MM.1S (cell line): ENCODE measurements around the gene KCNMB4.
A peak's percentile ranks its signal among the peaks of the same experiment; 100 is the strongest.

Experiments
- DNase-seq: peaks from one replicate; pipeline ENCODE4 v3.0.0-alpha.2; 2015
- H2AFZ ChIP-seq: fragments of 300-600 bp; sonication (generic); 2 replicates; pipeline ENCODE4 v1.6.0; 2016; ENCODE audit warnings: antibody characterized with exemption, low read length
- H3F3A ChIP-seq: fragments of 300-600 bp; sonication (generic); 2 replicates; pipeline ENCODE4 v1.6.1; 2016; ENCODE audit warnings: mild to moderate bottlenecking, antibody characterized with exemption, low read length, moderate library complexity, mixed read lengths; ENCODE audit not compliant: insufficient read depth
- H3K27ac ChIP-seq: fragments of 300-600 bp; sonication (generic); 2 replicates; pipeline ENCODE4 v1.5.1; 2016; ENCODE audit warnings: mild to moderate bottlenecking, low read length
- H3K27me3 ChIP-seq: fragments of 300-600 bp; sonication (generic); replicated peaks from 2 replicates; pipeline ENCODE4 v1.6.0; 2016; ENCODE audit warnings: low read length; ENCODE audit not compliant: insufficient read depth
- H3K36me3 ChIP-seq: fragments of 300-600 bp; sonication (generic); replicated peaks from 2 replicates; pipeline ENCODE4 v1.6.1; 2016; ENCODE audit warnings: mild to moderate bottlenecking, low read length, mixed read lengths; ENCODE audit not compliant: insufficient read depth
- H3K4me1 ChIP-seq: fragments of 300-600 bp; sonication (generic); 2 replicates; pipeline ENCODE4 v1.6.1; 2016; ENCODE audit warnings: low read length, mixed read lengths
- H3K4me2 ChIP-seq: fragments of 300-600 bp; sonication (generic); 2 replicates; pipeline ENCODE4 v1.6.0; 2016; ENCODE audit warnings: low read depth, low read length
- H3K4me3 ChIP-seq: fragments of 300-600 bp; sonication (generic); 2 replicates; pipeline ENCODE4 v1.5.1; 2016; ENCODE audit warnings: low read length, mixed read lengths
- H3K79me2 ChIP-seq: fragments of 300-600 bp; sonication (generic); 2 replicates; pipeline ENCODE4 v1.6.1; 2016; ENCODE audit warnings: mixed run types, low read length, mixed read lengths
- H3K9ac ChIP-seq: fragments of 300-600 bp; sonication (generic); 2 replicates; pipeline ENCODE4 v1.6.1; 2016; ENCODE audit warnings: low read length, mixed read lengths
- H3K9me2 ChIP-seq: fragments of 300-600 bp; sonication (generic); replicated peaks from 2 replicates; pipeline ENCODE4 v1.6.1; 2016; ENCODE audit warnings: mild to moderate bottlenecking, low read length, mixed read lengths; ENCODE audit not compliant: insufficient read depth
- H3K9me3 ChIP-seq: fragments of 300-600 bp; sonication (generic); replicated peaks from 2 replicates; pipeline ENCODE4 v1.6.1; 2016; ENCODE audit warnings: mild to moderate bottlenecking, low read length, mixed read lengths; ENCODE audit not compliant: insufficient read depth
- H4K20me1 ChIP-seq: fragments of 300-600 bp; sonication (generic); 2 replicates; pipeline ENCODE4 v1.6.1; 2016; ENCODE audit warnings: mild to moderate bottlenecking, low read length, moderate library complexity, mixed read lengths; ENCODE audit not compliant: insufficient read depth
- EZH2 ChIP-seq: fragments of 300-600 bp; sonication (generic); optimal IDR thresholded peaks from 2 replicates; pipeline ENCODE3; 2017; ENCODE audit warnings: low read depth, mild to moderate bottlenecking, antibody characterized with exemption, low read length, mixed read lengths
- EZH2phosphoT487 ChIP-seq: fragments of 300-600 bp; sonication (generic); IDR thresholded peaks from 2 replicates; pipeline ENCODE4 v1.6.1; 2018; ENCODE audit warnings: antibody characterized with exemption, low read length
- TF ChIP-seq, protein P1 (sequence below): fragments of 300-600 bp; sonication (generic); IDR thresholded peaks from 2 replicates; pipeline ENCODE4 v1.5.1; 2016; ENCODE audit warnings: antibody characterized with exemption, low read length, mixed read lengths

The KCNMB4 gene, protein sequence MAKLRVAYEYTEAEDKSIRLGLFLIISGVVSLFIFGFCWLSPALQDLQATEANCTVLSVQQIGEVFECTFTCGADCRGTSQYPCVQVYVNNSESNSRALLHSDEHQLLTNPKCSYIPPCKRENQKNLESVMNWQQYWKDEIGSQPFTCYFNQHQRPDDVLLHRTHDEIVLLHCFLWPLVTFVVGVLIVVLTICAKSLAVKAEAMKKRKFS

DNA sequence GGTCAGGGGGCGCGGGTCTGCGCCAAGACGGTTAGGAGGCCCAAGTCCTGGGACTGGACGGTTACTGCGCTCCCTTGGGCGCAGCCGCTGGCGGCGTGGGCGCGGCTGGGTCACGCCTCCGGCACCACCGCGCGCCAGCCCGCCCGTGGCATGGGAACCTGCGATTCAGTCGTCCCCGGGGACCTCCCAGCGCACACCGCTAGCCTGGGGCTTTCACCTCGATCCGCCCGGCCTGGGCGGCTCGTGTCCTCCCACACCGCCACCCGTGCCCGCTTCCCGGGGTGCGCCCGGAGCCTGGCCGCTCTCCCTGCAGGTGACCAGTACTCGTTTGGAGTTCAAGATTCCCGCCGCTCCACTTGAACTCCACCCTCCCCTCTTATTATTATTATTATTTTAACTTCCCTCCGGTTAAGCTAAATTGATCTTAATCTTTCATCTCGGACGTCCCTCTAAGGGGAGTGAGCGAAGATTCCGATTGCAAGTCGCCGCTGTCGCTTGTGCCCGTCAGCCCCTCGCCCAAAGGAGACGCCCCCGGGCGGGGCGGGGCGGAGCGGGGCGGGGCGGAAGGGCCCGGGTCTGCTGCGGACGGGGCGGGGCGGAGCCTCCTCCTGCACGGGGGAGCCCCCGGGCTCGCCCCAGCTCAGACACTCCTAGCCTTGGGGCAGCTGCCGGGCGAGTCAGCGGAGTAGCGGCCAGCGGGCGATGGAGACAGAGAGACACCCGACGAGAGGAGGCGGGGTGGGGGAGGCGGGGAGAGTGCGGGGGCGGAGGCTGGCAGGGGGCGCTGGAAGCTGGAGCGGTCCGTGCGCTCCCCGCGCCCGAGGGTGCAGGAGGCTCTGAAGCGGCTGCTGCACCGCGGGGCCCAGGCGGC is at the start of gene KCNMB4:
KCNMB4 (plus strand) TSS at position 643 of the 871 bp plus-strand sequence. CDS start 445 bp downstream, outside the sequence.
- H3K27me3 ChIP-seq, result peaks cover 19% of the 10 kb centered on the region; the same call in 1 of the 2 replicates
- no peak within 1 kb of the TSS for H3K27ac ChIP-seq
- peak within 1 kb of the TSS; percentile 100 for H3K4me2 ChIP-seq
- DNase-seq, result peak; percentile 79
- TF ChIP-seq EZH2phosphoT487, result no peak
- H4K20me1 ChIP-seq, result no peaks in the 10 kb centered on the region
- H3K4me1 ChIP-seq, result no peaks in the 10 kb centered on the region; the same call in 1 of the 2 replicates
- H3K9ac ChIP-seq, result peak within 1 kb of the TSS; percentile 44; the same call in 1 of the 2 replicates
- H3F3A ChIP-seq, result peaks cover 8% of the 10 kb centered on the region
- peak within 1 kb of the TSS; percentile 88 for H3K4me3 ChIP-seq
- H3K36me3 ChIP-seq, result no peaks in the 10 kb centered on the region
- H2AFZ ChIP-seq, result peak within 1 kb of the TSS; percentile 93
- no peaks in the 10 kb centered on the region for H3K9me3 ChIP-seq
- H3K79me2 ChIP-seq, result no peaks in the 10 kb centered on the region
- no peaks in the 10 kb centered on the region for H3K9me2 ChIP-seq

DNA sequence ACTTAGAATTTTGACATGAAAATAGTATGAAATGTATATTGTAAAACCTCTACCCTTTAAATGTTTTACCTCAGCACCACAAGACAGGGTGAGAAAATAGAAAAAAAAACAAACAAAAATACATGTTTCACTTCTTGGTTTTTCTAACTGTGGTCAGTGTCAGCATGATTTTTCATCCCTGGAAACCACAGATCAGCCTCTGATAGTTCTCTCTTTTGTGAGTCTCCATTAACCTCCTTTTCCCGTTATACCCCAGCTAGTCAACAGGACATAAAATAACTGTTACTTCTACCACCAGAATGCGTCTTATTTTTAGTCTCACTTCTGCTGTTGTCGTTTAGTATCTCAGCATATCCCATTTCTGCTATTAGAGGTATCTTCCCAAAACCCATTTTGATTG is 48.3 kb upstream of the KCNMB4 start:
- Histone ChIP-seq H3K27ac (no peak overlapping the region), H3K9me3 (no peaks in the 10 kb centered on the region), H3K9me2 (no peaks in the 10 kb centered on the region), H4K20me1 (no peaks in the 10 kb centered on the region), H3F3A (peaks cover 12% of the 10 kb centered on the region; the same call in 1 of the 2 replicates), H3K79me2 (peaks cover 45% of the 10 kb centered on the region), H3K4me2 (peak overlapping the region; percentile 35), H3K4me3 (no peak overlapping the region), H2AFZ (no peak overlapping the region), H3K9ac (no peak overlapping the region), H3K36me3 (no peaks in the 10 kb centered on the region), H3K27me3 (no peaks in the 10 kb centered on the region), H3K4me1 (peaks cover 20% of the 10 kb centered on the region)
- DNase-seq, result peak; percentile 73
- TF ChIP-seq EZH2phosphoT487 (no peak), EZH2 (no peak)
- TF ChIP-seq, protein P1, sequence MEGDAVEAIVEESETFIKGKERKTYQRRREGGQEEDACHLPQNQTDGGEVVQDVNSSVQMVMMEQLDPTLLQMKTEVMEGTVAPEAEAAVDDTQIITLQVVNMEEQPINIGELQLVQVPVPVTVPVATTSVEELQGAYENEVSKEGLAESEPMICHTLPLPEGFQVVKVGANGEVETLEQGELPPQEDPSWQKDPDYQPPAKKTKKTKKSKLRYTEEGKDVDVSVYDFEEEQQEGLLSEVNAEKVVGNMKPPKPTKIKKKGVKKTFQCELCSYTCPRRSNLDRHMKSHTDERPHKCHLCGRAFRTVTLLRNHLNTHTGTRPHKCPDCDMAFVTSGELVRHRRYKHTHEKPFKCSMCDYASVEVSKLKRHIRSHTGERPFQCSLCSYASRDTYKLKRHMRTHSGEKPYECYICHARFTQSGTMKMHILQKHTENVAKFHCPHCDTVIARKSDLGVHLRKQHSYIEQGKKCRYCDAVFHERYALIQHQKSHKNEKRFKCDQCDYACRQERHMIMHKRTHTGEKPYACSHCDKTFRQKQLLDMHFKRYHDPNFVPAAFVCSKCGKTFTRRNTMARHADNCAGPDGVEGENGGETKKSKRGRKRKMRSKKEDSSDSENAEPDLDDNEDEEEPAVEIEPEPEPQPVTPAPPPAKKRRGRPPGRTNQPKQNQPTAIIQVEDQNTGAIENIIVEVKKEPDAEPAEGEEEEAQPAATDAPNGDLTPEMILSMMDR, result no peak

DNA sequence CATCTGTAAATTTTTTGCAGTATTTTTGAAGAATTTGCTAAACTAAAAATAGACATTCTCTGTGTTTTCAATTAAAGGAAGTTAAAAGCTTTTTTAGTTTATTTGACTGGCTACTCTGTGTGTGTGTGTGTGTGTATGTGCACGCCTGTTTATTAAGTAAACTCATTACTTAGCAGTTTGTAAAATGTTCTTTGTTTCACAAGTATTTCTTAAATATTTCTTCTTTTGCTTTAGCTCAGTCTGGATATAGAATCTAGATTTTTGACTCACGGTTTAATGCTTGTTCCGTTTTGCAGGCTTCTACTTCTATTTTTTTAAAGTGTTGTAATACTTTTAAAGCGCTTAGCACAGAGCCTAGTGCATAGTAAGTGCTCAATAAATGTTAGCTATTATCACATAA is 46.5 kb upstream of the KCNMB4 start:
- no peak overlapping the region for H3K4me3 ChIP-seq
- H2AFZ ChIP-seq, result no peak overlapping the region
- H3K27me3 ChIP-seq, result no peaks in the 10 kb centered on the region
- H3K4me2 ChIP-seq, result no peak overlapping the region
- peaks cover 28% of the 10 kb centered on the region for H3K79me2 ChIP-seq
- peaks cover 12% of the 10 kb centered on the region; the same call in 1 of the 2 replicates for H3F3A ChIP-seq
- peaks cover 20% of the 10 kb centered on the region for H3K4me1 ChIP-seq
- no peaks in the 10 kb centered on the region for H4K20me1 ChIP-seq
- no peak overlapping the region for H3K27ac ChIP-seq
- H3K9ac ChIP-seq, result no peak overlapping the region
- no peaks in the 10 kb centered on the region for H3K9me3 ChIP-seq
- DNase-seq, result no peak
- no peaks in the 10 kb centered on the region for H3K9me2 ChIP-seq
- no peaks in the 10 kb centered on the region for H3K36me3 ChIP-seq
- no peak for TF ChIP-seq EZH2
- TF ChIP-seq, protein P1, result no peak
- no peak for TF ChIP-seq EZH2phosphoT487
